PC-3 (cell line): ENCODE measurements around the gene PTPRD. TPM values are rescaled to one million over a fixed set of nuclear protein-coding genes. Genes with fewer than 3 reads are reported as not detected.

ENCODE experiments used
- ATAC-seq: fragments of 200-7000 bp; cut with Tn5 transposase; 2 replicates; pipeline ENCODE4 v1.9.1; 2020; ENCODE audit warnings: mild to moderate bottlenecking, moderate library complexity
- BruUV-seq: library from RNA; stranded (reverse); fragments of 400-500 nt; replicated peaks from 2 replicates; lab custom pipeline; 2021; lab: Mats Ljungman, UMichigan
- CTCF ChIA-PET: fragments of 300-600 bp; sonication (Branson Sonifier 250); formaldehyde crosslinking; loops from one replicate; lab custom pipeline; 2022; ENCODE audit warnings: antibody characterized with exemption; lab: Charles Lee
- POLR2A ChIA-PET: fragments of 300-600 bp; sonication (Branson Sonifier 250); formaldehyde crosslinking; loops from one replicate; lab custom pipeline; 2022; ENCODE audit warnings: antibody characterized with exemption; ENCODE audit not compliant: unreplicated experiment; lab: Charles Lee
- DNase-seq: peaks from one replicate; pipeline ENCODE4 v3.0.0-alpha.2; 2015
- H2AFZ ChIP-seq: fragments of 300-600 bp; sonication (generic); 2 replicates; pipeline ENCODE4 v1.6.0; 2016; ENCODE audit warnings: antibody characterized with exemption, low read length
- H3F3A ChIP-seq: fragments of 300-600 bp; sonication (generic); one replicate; pipeline ENCODE4 v1.6.0; 2017; ENCODE audit warnings: antibody characterized with exemption, low read length, control low read depth, mild to moderate bottlenecking; ENCODE audit not compliant: unreplicated experiment
- H3K27ac ChIP-seq: fragments of 300-600 bp; sonication (generic); 2 replicates; pipeline ENCODE4 v1.5.1; 2016; ENCODE audit warnings: mild to moderate bottlenecking, low read length
- H3K27me3 ChIP-seq: fragments of 300-600 bp; sonication (generic); 2 replicates; pipeline ENCODE4 v1.6.1; 2016; ENCODE audit warnings: low read length, mixed read lengths
- H3K36me3 ChIP-seq: fragments of 300-600 bp; sonication (generic); 2 replicates; pipeline ENCODE4 v1.6.1; 2016; ENCODE audit warnings: low read depth, mixed run types, low read length, mixed read lengths
- H3K4me1 ChIP-seq: fragments of 300-600 bp; sonication (generic); 2 replicates; pipeline ENCODE4 v1.5.1; 2016; ENCODE audit warnings: low read length; ENCODE audit not compliant: insufficient read depth
- H3K4me2 ChIP-seq: fragments of 300-600 bp; sonication (generic); 2 replicates; pipeline ENCODE4 v1.6.0; 2016; ENCODE audit warnings: low read length
- H3K4me3 ChIP-seq: fragments of 300-600 bp; sonication (generic); 2 replicates; pipeline ENCODE4 v1.5.1; 2016; ENCODE audit warnings: mild to moderate bottlenecking, low read length, mixed read lengths
- H3K79me2 ChIP-seq: fragments of 300-600 bp; sonication (generic); 2 replicates; pipeline ENCODE4 v1.6.1; 2017; ENCODE audit warnings: low read length, mixed read lengths
- H3K9ac ChIP-seq: fragments of 300-600 bp; sonication (generic); 2 replicates; pipeline ENCODE4 v1.6.0; 2016; ENCODE audit warnings: mild to moderate bottlenecking, low read length
- H3K9me2 ChIP-seq: fragments of 300-600 bp; sonication (generic); replicated peaks from 2 replicates; pipeline ENCODE4 v1.6.1; 2016; ENCODE audit warnings: mixed run types, low read length, mixed read lengths
- H3K9me3 ChIP-seq: fragments of 300-600 bp; sonication (generic); 2 replicates; pipeline ENCODE4 v1.6.1; 2016; ENCODE audit warnings: low read length, mixed read lengths
- H4K20me1 ChIP-seq: fragments of 300-600 bp; sonication (generic); 2 replicates; pipeline ENCODE4 v1.6.1; 2016; ENCODE audit warnings: low read length, mixed read lengths
- EZH2 ChIP-seq: fragments of 300-600 bp; sonication (generic); IDR thresholded peaks from one replicate; pipeline ENCODE4 v1.6.1; 2017; ENCODE audit warnings: antibody characterized with exemption, mild to moderate bottlenecking, low read length; ENCODE audit not compliant: unreplicated experiment
- EZH2phosphoT487 ChIP-seq: fragments of 300-600 bp; sonication (generic); IDR thresholded peaks from 2 replicates; pipeline ENCODE4 v1.6.1; 2018; ENCODE audit warnings: mild to moderate bottlenecking, antibody characterized with exemption, low read length, borderline replicate concordance
- intact Hi-C: fragments of 100-400 bp; cut with micrococcal nuclease; formaldehyde crosslinking; loops from 2 replicates; pipeline ENCODE4 v1.9.0; 2023
- total RNA-seq: library from RNA; depleted of rRNA; stranded (reverse); fragments of >200 nt; gene quantifications from 2 replicates; pipeline ENCODE4 v1.2.3, GENCODE V29; 2014
- TF ChIP-seq, protein P1 (sequence below): fragments of 300-600 bp; sonication (generic); conservative IDR thresholded peaks from 2 replicates; pipeline ENCODE4 v1.5.1; 2017; ENCODE audit warnings: antibody characterized with exemption, low read depth, mild to moderate bottlenecking, low read length

PTPRD gene
- total RNA-seq, 1 experiment from 2014 or later = not detected

GRCh38 chr9:8515748-8516147 lies 2097.1 kb downstream of the PTPRD start:
- Histone ChIP-seq H3K27ac (no peak overlapping the region), H2AFZ (no peak overlapping the region), H3K4me3 (no peak overlapping the region), H3K4me1 (no peaks in the 10 kb centered on the region), H3F3A (no peaks in the 10 kb centered on the region), H3K36me3 (no peaks in the 10 kb centered on the region), H3K4me2 (no peak overlapping the region), H3K9me3 (no peaks in the 10 kb centered on the region), H3K27me3 (no peaks in the 10 kb centered on the region), H3K9me2 (no peaks in the 10 kb centered on the region), H3K79me2 (no peaks in the 10 kb centered on the region), H4K20me1 (no peaks in the 10 kb centered on the region), H3K9ac (no peak overlapping the region)
- intact Hi-C loops = no loop called here
- DNase-seq (no peak), ATAC-seq (no peak)
- CTCF ChIA-PET = no interaction called here
- no TSS peak for BruUV-seq
- TF ChIP-seq, protein P1, sequence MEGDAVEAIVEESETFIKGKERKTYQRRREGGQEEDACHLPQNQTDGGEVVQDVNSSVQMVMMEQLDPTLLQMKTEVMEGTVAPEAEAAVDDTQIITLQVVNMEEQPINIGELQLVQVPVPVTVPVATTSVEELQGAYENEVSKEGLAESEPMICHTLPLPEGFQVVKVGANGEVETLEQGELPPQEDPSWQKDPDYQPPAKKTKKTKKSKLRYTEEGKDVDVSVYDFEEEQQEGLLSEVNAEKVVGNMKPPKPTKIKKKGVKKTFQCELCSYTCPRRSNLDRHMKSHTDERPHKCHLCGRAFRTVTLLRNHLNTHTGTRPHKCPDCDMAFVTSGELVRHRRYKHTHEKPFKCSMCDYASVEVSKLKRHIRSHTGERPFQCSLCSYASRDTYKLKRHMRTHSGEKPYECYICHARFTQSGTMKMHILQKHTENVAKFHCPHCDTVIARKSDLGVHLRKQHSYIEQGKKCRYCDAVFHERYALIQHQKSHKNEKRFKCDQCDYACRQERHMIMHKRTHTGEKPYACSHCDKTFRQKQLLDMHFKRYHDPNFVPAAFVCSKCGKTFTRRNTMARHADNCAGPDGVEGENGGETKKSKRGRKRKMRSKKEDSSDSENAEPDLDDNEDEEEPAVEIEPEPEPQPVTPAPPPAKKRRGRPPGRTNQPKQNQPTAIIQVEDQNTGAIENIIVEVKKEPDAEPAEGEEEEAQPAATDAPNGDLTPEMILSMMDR = no peak
- TF ChIP-seq EZH2phosphoT487 = no peak
- TF ChIP-seq EZH2 = no peak
- POLR2A ChIA-PET = no interaction called here

DNA sequence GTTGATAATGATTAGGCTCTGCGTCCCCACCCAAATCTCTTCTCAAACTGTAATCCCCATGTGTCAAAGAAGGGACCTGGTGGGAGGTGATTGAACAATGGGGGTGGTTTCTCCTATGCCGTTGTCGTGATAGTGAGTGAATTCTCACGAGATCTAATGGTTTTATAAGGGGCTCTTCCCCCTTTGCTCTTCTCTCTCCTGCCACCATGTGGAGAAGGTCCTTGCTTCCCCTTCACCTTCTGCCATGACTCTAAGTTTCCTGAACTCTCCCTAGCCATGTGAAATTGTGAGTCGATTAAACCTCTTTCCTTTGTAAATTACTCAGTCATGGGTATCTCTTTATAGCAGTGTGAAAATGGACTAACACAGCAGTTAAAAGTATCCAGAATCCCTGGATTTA lies 2098.0 kb downstream of the PTPRD start:
- Histone ChIP-seq H3K9me2 (no peaks in the 10 kb centered on the region), H3K27ac (no peak overlapping the region), H3K36me3 (no peaks in the 10 kb centered on the region), H3K4me1 (no peaks in the 10 kb centered on the region), H3K9me3 (no peaks in the 10 kb centered on the region), H2AFZ (no peak overlapping the region), H3K9ac (no peak overlapping the region), H3K4me3 (no peak overlapping the region), H3K79me2 (no peaks in the 10 kb centered on the region), H3K27me3 (no peaks in the 10 kb centered on the region), H3F3A (no peaks in the 10 kb centered on the region), H4K20me1 (no peaks in the 10 kb centered on the region), H3K4me2 (no peak overlapping the region)
- ATAC-seq (no peak), DNase-seq (no peak)
- TF ChIP-seq EZH2phosphoT487 (no peak), EZH2 (no peak)
- TF ChIP-seq, protein P1 = no peak
- intact Hi-C loops = no loop called here
- BruUV-seq = no TSS peak
- ChIA-PET CTCF (no interaction called here), POLR2A (no interaction called here)

- DNase-seq = no peak
- H3K27me3 ChIP-seq = no peaks in the 10 kb centered on the region
- H3K9me3 ChIP-seq = no peaks in the 10 kb centered on the region
- no peaks in the 10 kb centered on the region for H3K4me1 ChIP-seq
- CTCF ChIA-PET = no interaction called here
- POLR2A ChIA-PET = no interaction called here
- TF ChIP-seq EZH2phosphoT487 (no peak), EZH2 (no peak)
- TF ChIP-seq, protein P1 = no peak
- H3K4me3 ChIP-seq = no peak overlapping the region
- no peak for ATAC-seq
- H3K79me2 ChIP-seq = no peaks in the 10 kb centered on the region
- intact Hi-C loops = no loop called here
- no peak overlapping the region for H3K4me2 ChIP-seq
- H2AFZ ChIP-seq = no peak overlapping the region
- H3K9ac ChIP-seq = no peak overlapping the region
- H3K36me3 ChIP-seq = no peaks in the 10 kb centered on the region
- no peaks in the 10 kb centered on the region for H3K9me2 ChIP-seq
- no peaks in the 10 kb centered on the region for H3F3A ChIP-seq
- no peaks in the 10 kb centered on the region for H4K20me1 ChIP-seq
- BruUV-seq = no TSS peak
- no peak overlapping the region for H3K27ac ChIP-seq
Observed at GRCh38 chr9:8508671-8509290, 2104.0 kb downstream of the PTPRD start.
